A673 (cell line): ENCODE results near the gene RESF1.

Source experiments
- EZH2 ChIP-seq: fragments of 200-600 bp; sonication (generic); IDR thresholded peaks from 2 replicates; pipeline ENCODE4 v1.6.1; 2017; ENCODE audit warnings: borderline replicate concordance, low read depth, mild to moderate bottlenecking, mixed read lengths, antibody characterized with exemption, low read length; ENCODE audit not compliant: poor library complexity, severe bottlenecking
- TF ChIP-seq, protein P1 (sequence below): fragments of 300-800, 200-600 bp; sonication (generic); conservative IDR thresholded peaks from 2 replicates; pipeline ENCODE4 v1.5.1; 2017; ENCODE audit warnings: low read depth, mild to moderate bottlenecking, antibody characterized with exemption, low read length, moderate library complexity, mixed read lengths

DNA sequence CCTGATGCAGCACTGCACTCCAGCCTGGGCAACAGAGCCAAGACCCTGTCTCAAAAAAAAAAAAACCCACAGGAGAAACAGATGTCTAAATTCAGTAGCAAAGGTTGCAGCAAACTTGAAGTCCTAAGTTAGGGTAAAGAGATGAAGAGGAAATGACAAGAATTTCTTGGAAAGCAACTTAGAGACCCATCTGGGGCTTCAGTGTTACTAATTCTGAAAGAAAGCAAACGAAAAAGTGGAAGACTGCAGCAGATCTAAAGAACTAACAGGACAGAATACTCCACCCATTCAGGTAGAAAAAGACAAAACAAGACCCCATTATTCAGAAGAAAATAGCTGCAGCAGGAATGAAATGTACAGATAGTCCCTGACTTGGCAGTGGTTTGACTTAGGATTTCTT is 31.9 kb downstream of the RESF1 start:
- TF ChIP-seq, protein P1, sequence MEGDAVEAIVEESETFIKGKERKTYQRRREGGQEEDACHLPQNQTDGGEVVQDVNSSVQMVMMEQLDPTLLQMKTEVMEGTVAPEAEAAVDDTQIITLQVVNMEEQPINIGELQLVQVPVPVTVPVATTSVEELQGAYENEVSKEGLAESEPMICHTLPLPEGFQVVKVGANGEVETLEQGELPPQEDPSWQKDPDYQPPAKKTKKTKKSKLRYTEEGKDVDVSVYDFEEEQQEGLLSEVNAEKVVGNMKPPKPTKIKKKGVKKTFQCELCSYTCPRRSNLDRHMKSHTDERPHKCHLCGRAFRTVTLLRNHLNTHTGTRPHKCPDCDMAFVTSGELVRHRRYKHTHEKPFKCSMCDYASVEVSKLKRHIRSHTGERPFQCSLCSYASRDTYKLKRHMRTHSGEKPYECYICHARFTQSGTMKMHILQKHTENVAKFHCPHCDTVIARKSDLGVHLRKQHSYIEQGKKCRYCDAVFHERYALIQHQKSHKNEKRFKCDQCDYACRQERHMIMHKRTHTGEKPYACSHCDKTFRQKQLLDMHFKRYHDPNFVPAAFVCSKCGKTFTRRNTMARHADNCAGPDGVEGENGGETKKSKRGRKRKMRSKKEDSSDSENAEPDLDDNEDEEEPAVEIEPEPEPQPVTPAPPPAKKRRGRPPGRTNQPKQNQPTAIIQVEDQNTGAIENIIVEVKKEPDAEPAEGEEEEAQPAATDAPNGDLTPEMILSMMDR: no peak
- no peak for TF ChIP-seq EZH2
